NCI-H1417 (cell line): Measurements from ENCODE around the gene STON1.

Experiments
- DNase-seq, 3 experiments: peaks; one replicate each; lab custom pipeline; 2025; lab: John Stamatoyannopoulos, UW

STON1 gene

DNA sequence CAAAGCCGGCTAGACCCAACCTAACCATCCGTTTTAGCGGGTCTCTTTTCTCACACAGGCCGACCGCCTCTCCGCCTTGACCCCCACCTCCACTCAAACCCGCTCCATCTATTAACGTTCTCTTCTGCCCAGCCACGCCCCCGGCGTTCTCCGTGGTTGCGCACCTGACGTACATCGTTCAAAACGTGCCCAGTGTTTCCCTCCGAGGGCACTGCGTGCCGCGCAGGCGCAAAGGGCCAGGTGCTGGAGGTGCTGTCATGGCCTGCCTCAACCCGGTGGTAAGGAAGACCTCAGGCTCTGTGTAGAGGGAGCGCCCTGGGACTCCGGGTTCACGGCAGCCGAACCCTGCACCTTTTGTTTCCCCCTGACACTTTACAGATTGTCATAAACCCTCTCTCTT lies 87.7 kb downstream of the STON1 start, which contains the start of gene GTF2A1L:
Gene GTF2A1L, plus strand, starts transcription at position 239 of the 400 bp plus-strand sequence. Its CDS starts 19 bp downstream, at position 258.
- DNase-seq: no peak

DNA sequence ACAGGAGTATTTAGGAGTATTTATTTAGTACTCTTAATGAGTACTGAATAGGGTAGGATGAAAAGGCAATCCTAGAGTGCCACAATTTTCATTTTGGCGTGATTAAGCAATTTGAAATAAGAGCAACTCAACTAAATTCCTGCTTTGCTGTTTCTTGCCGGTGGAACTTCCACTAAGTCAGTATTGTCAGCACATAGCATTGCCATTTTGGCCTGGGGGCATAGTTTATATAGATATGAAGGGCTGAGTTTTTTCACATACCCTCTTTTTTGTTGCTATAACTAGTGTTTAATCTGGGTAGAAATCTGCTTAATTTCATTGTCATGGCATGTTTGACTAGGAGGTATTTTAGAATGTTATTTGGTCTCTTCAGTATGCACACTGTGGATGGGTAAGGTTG lies 89.6 kb downstream of the STON1 start:
- no peak for DNase-seq

- no peak for DNase-seq
Measured at GRCh38 chr2:48620604-48621003, 90.7 kb downstream of the STON1 start.

DNA sequence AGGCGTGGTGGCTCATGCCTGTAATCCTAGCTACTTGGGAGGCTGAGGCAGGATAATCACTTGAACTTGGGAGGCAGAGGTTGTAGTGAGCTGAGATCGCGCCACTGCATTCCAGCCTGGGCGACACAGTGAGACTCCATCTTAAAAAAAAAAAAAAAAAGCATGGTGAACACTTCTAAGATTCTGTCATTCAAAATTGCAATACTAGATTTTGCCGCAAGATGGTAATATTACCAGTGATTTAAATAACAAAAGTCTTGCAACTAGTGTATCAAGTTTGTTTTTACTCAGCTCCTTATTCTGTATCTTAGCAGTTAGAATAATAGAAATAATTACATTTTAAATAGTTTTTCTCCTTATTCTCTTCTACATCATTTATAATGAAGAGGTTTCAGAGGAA lies 92.7 kb downstream of the STON1 start:
- peak in 1 of 3 experiments; percentile 26 for DNase-seq

DNA sequence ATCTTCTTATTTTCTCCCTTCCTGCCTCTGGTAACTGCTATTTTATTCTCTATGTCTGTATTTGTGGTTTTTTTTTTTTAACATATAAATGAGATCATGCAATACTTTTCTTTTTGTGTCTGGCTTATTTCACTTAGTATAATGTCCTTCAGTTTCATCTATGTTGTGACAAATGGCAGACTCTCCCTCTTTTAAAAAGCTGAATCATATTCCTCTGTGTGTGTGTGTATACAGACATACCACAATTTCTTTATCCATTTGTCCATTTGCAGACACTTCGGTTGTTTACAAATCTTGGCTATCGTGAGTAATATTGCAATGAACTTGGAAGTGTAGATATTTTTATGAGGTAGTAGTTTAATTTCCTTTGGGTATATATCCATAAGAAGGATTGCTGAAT lies 94.7 kb downstream of the STON1 start:
- no peak for DNase-seq

DNA sequence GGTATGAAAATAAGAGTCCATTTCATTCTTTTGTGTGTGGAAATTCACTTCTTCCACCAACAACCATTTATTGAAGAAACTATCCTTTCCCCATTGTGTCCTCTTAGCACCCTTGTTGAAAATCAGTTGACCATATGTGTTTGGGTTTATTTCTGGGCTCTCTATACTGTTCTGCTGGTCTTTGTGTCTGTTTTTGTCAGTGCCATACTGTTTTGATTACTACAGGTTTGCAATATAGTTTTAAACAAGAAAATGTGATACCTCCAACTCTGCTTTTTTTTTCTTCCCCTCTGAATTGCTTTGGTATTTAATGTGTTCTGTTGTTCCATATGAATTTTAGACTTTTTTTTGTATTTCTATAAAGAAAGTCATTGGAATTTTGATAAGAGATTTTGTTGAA lies 96.1 kb downstream of the STON1 start:
- no peak for DNase-seq

DNA sequence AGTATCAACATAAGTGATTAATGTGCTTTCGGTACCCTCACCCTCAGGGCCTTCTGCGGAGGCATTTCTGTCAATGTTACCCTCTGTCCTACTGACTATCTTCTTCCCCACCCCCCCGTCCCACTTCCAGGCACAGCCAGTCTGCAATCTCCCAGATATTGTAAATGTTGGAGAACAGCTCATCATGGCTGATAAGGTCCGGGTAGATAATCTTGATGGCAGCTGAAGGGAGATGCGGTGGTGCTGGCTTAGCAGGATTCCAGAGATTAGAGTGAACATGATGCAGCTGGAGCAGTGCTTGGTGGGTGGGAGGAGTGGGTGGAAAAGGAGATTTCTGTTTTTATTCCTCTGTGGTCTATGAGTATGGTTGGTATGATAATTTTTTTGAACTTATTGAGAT lies 103.2 kb downstream of the STON1 start:
- no peak for DNase-seq

DNA sequence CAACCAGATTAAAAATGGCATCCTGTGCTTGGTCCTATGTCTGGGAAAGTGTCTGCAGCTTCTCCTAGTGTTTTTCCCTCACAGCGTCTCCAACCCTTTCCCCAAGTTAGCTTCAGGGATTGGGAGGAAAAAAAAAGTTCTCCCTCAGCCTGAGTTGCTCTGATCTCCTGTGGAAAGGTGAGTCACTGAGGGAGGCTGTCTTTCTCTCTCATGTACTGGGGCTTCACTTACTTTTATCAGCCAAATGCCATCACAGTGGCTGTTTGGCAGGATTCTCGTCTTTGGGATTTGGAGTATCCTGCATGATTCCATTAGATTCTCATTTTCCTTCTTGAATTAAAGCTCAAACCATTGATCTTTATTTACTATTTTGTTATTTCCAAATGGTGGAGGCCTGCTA lies 105.8 kb downstream of the STON1 start:
- no peak for DNase-seq

GRCh38 chr2:48638261-48638660 lies 108.3 kb downstream of the STON1 start:
- no peak for DNase-seq
